Activated T-helper 1 cell treated with anti-CD3 and anti-CD28 coated beads, Interleukin-12 subunit alpha, Interleukin-12 subunit beta, Interleukin-2, Interleukin-4 antibody, amounts not matched to agents 30 ng/mL and 10 ng/mL and 1 ng/mL, durations not matched to agents 14 hours and 24 hours and 36 hours (primary cell): ENCODE results near the gene BDP1. TPM values are rescaled to one million over a fixed set of nuclear protein-coding genes. Genes with fewer than 3 reads are reported as not detected.
"Not testable (repeated sequence)": the region's sequence is repeated elsewhere in the genome, so short reads cannot be mapped to it uniquely, and the experiment has no call there.

ENCODE experiments used
- DNase-seq: peaks from one replicate; pipeline ENCODE4 v3.0.0; 2021; ENCODE audit warnings: low spot score
- H3K27ac Mint-ChIP-seq: one replicate; pipeline ENCODE4 v1.8.0; 2021; ENCODE audit warnings: mild to moderate bottlenecking, mixed read lengths
- H3K27me3 Mint-ChIP-seq: one replicate; pipeline ENCODE4 v1.8.0; 2022; ENCODE audit warnings: mild to moderate bottlenecking, moderate library complexity, mixed read lengths; ENCODE audit not compliant: insufficient read depth
- H3K36me3 Mint-ChIP-seq: one replicate; pipeline ENCODE4 v1.8.0; 2021; ENCODE audit warnings: low read depth, mixed read lengths
- H3K4me1 Mint-ChIP-seq: one replicate; pipeline ENCODE4 v1.8.0; 2021; ENCODE audit warnings: low read depth, mixed read lengths
- H3K4me3 Mint-ChIP-seq: one replicate; pipeline ENCODE4 v1.8.0; 2021; ENCODE audit warnings: mild to moderate bottlenecking, moderate library complexity, mixed read lengths
- H3K9me3 Mint-ChIP-seq: one replicate; pipeline ENCODE4 v1.8.0; 2021; ENCODE audit warnings: mixed read lengths
- intact Hi-C: fragments of 100-400 bp; cut with micrococcal nuclease; formaldehyde crosslinking; loops from one replicate; pipeline ENCODE4 v1.15.1; 2024
- total RNA-seq: library from RNA; stranded (reverse); gene quantifications from 2 replicates; pipeline ENCODE4 v1.2.3, GENCODE V29; 2022

The BDP1 gene
- total RNA-seq, 1 donor from 2014 or later = 41.5 TPM

DNA sequence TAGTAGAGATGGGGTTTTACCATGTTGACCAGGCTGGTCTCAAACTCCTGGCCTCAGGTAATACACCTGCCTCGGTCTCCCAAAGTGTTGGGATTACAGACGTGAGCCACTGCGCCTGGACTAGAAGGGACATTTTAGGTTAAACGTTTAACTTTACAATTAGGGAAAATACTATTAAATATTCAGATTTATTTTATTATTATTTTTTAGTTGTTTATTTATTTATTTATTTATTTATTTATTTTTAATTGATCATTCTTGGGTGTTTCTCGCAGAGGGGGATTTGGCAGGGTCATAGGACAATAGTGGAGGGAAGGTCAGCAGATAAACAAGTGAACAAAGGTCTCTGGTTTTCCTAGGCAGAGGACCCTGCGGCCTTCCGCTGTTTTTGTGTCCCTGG is 95.4 kb downstream of the BDP1 start:
- H3K9me3 Mint-ChIP-seq, H3K27ac Mint-ChIP-seq, H3K4me3 Mint-ChIP-seq, H3K4me1 Mint-ChIP-seq, intact Hi-C loops, H3K27me3 Mint-ChIP-seq, DNase-seq: not testable (repeated sequence)
- H3K36me3 Mint-ChIP-seq = peaks cover 56% of the 10 kb centered on the region

DNA sequence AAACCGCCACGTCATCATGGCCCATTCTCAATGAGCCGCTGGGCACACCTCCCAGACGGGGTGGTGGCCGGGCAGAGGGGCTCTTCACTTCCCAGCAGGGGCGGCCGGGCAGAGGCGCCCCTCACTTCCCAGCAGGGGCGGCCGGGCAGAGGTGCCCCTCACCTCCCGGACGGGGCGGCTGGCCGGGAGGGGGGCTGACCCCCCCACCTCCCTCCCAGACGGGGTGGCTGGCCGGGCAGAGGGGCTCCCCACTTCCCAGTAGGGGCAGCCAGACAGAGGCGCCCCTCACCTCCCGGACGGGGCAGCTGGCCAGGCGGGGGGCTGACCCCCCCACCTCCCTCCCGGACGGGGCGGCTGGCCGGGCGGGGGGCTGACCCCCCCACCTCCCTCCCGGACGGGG is 96.1 kb downstream of the BDP1 start:
- DNase-seq, H3K4me1 Mint-ChIP-seq, H3K27me3 Mint-ChIP-seq, H3K27ac Mint-ChIP-seq, H3K4me3 Mint-ChIP-seq, intact Hi-C loops, H3K9me3 Mint-ChIP-seq: not testable (repeated sequence)
- H3K36me3 Mint-ChIP-seq = peaks cover 56% of the 10 kb centered on the region

DNA sequence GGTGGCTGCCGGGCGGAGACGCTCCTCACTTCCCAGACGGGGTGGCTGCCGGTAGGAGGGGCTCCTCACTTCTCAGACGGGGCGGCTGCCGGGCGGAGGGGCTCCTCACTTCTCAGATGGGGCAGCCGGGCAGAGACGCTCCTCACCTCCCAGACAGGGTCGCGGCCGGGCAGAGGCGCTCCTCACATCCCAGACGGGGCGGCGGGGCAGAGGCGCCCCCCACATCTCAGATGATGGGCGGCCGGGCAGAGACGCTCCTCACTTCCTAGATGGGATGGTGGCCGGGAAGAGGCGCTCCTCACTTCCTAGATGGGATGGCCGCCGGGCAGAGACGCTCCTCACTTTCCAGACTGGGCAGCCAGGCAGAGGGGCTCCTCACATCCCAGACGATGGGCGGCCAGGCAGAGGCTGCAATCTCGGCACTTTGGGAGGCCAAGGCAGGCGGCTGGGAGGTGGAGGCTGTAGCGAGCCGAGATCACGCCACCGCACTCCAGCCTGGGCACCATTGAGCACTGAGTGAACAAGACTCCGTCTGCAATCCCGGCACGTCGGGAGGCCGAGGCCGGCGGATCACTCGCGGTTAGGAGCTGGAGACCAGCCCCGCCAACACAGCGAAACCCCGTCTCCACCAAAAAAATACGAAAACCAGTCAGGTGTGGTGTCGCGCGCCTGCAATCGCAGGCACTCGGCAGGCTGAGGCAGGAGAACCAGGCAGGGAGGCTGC is 96.7 kb downstream of the BDP1 start:
- H3K4me3 Mint-ChIP-seq, H3K9me3 Mint-ChIP-seq, intact Hi-C loops, H3K4me1 Mint-ChIP-seq, H3K27me3 Mint-ChIP-seq, H3K27ac Mint-ChIP-seq, DNase-seq: not testable (repeated sequence)
- peaks cover 56% of the 10 kb centered on the region for H3K36me3 Mint-ChIP-seq

DNA sequence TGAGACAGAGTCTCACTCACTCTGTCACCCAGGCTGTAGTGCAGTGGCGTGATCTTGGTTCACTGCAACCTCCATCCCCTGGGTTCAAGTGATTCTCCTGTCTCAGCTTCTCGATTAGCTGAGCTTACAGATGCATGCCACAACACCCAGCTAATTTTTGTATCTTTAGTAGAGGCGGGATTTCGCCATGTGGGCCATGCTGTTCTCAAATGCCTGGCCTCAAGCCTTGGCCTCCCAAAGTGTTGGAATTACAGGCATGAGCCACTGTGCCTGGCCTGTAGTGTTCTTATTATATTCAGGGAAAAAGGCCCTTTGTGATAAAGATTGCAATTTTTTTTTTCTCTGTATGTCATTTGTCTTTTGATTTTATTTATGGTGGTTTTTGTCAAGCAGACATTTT is 107.7 kb downstream of the BDP1 start:
- Mint-ChIP-seq H3K27ac (no peak overlapping the region), H3K27me3 (no peaks in the 10 kb centered on the region), H3K4me1 (no peaks in the 10 kb centered on the region), H3K9me3 (no peaks in the 10 kb centered on the region), H3K36me3 (peaks cover 27% of the 10 kb centered on the region), H3K4me3 (no peak overlapping the region)
- intact Hi-C loops = no loop called here
- no peak for DNase-seq

DNA sequence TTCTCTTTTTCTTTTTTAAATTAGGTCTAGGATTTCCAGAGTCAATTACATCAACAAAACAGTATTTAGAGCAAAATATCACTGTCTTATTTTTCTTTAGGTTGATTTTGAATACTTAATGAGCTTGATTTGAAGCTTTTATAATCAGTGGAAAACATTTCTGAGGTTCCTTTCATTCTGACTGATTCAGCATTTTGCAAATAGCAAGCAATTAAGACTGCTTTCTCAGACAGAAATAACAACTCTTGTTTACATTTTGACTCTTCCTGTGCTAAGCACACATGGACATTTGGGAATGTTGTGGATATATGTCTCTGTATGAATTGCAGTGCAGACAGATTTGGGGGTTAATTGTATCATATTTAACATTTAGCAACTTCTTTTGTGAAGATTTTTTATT is 109.4 kb downstream of the BDP1 start:
- peaks cover 28% of the 10 kb centered on the region for H3K36me3 Mint-ChIP-seq
- intact Hi-C loops = no loop called here
- no peak overlapping the region for H3K27ac Mint-ChIP-seq
- no peak for DNase-seq
- no peaks in the 10 kb centered on the region for H3K9me3 Mint-ChIP-seq
- no peak overlapping the region for H3K4me3 Mint-ChIP-seq
- no peaks in the 10 kb centered on the region for H3K4me1 Mint-ChIP-seq
- H3K27me3 Mint-ChIP-seq = no peaks in the 10 kb centered on the region

DNA sequence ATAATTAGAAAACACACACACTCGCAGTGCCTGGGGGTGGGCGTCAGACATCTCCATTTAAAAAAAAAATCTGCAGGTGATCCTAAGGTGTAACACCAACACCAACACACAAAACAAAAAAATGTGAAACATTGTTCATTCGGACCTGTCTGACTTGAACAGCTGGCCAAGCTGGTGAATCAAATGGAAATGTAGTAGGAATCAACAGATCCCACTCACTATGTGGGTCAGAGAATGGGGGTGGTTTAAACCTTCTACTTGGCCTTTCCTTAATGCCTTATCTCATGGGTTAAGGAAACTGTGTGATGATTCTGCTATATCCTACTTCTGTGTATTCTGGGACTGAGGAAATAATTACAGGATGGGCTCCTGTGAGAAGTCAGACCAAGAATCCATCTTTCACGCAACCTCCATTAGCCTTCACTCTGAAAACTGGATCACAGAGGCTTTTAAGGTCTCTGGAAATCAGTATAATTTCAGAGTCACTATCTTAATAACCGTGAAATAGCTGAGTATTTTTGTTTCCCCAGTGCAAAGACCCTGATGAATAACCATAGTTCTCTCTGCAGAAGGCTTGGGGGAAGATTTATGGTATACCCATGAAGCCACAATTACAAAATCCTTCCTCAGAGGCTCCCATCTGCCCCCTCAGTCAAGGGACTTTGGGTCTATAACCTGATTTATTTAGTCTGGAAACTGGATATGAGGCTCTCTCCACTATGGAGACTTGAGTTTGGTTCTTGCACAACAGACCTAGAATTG is 114.5 kb downstream of the BDP1 start:
- Mint-ChIP-seq H3K27me3 (no peaks in the 10 kb centered on the region), H3K36me3 (peaks cover 11% of the 10 kb centered on the region), H3K9me3 (no peaks in the 10 kb centered on the region), H3K4me1 (no peaks in the 10 kb centered on the region), H3K27ac (no peak overlapping the region), H3K4me3 (no peak overlapping the region)
- DNase-seq = no peak
- intact Hi-C loops = no loop called here

DNA sequence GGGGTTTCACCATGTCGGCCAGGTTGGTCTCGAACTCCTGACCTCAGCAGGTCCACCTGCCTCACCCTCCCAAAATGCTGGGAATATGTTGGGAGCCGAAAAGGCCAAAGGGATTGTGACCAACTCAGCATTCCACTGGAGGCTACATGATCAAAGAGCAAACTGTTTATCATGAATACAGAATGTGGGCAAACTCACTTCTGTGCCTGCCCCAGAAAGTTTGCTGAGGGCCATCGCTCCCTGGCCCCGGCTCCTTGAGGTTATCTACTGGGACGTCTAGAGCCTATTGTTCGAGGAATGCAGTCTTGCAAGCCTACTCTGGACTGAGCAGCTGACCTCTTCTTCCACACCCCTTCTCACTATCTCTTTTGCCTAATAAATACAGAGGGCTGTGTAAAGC is 116.4 kb downstream of the BDP1 start:
- H3K27ac Mint-ChIP-seq, intact Hi-C loops, H3K4me3 Mint-ChIP-seq, H3K9me3 Mint-ChIP-seq, H3K27me3 Mint-ChIP-seq, H3K4me1 Mint-ChIP-seq, DNase-seq: not testable (repeated sequence)
- peaks cover 11% of the 10 kb centered on the region for H3K36me3 Mint-ChIP-seq

DNA sequence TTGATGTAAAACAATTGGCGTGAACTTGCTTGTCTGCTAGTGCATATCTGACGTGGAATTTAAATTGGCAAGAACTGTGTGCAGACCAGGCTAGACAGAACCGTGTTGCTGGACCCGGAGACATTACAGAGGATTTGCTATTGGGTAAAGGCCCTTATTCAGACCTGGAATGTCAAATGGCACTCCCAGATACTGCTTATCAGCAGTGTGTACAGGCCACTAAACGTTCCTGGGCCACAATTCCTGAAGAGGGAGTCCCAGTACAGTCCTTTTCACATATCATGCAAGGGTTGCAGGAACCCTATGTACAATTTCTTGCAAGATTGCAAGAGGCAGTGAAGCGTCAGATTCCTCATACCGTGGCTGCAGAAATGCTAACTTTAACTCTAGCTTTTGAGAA is 118.1 kb downstream of the BDP1 start:
- DNase-seq = no peak
- intact Hi-C loops = no loop called here
- H3K9me3 Mint-ChIP-seq = no peaks in the 10 kb centered on the region
- H3K4me3 Mint-ChIP-seq = no peak overlapping the region
- no peaks in the 10 kb centered on the region for H3K4me1 Mint-ChIP-seq
- no peak overlapping the region for H3K27ac Mint-ChIP-seq
- no peaks in the 10 kb centered on the region for H3K27me3 Mint-ChIP-seq
- H3K36me3 Mint-ChIP-seq = peaks cover 16% of the 10 kb centered on the region

DNA sequence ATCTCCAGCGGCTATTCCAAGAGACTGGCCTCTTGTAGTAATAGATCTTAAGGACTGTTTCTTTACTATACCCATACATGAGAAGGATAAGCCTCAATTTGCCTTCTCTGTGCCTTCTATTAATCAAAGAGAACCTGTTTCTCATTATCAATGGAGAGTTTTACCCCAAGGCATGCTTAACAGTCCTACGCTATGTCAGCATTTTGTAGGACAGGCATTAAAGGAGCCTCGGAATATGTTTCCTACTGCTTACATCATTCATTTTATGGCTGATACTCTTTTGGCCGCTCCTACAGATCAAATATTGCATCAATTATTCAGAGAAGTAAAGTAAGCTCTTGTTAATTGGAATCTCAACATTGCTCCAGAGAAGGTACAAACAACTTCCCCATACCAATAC is 120.1 kb downstream of the BDP1 start:
- H3K4me3 Mint-ChIP-seq, H3K4me1 Mint-ChIP-seq, intact Hi-C loops, DNase-seq, H3K9me3 Mint-ChIP-seq, H3K27ac Mint-ChIP-seq, H3K27me3 Mint-ChIP-seq: not testable (repeated sequence)
- peaks cover 13% of the 10 kb centered on the region for H3K36me3 Mint-ChIP-seq

DNA sequence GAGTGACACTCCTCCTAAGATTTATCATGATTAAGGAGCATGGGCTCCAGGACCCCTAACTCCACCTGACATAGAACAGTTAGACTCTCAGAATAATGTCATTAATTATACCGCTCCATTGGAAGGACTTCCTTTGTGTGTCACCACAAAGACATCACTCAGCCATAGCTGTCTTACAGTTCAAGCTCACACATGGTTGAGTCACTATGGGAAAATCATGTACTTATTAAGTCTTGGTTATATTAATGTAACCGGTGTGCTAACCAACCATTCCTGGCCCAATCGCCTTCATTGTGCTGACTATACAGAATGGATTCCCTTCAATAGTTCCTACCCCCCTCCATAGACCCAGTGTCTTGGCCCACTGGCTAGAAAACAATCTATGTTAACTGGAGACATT is 120.8 kb downstream of the BDP1 start:
- H3K4me3 Mint-ChIP-seq = no peak overlapping the region
- peaks cover 13% of the 10 kb centered on the region for H3K36me3 Mint-ChIP-seq
- no peak overlapping the region for H3K27ac Mint-ChIP-seq
- H3K27me3 Mint-ChIP-seq = no peaks in the 10 kb centered on the region
- no peaks in the 10 kb centered on the region for H3K9me3 Mint-ChIP-seq
- DNase-seq = no peak
- intact Hi-C loops = no loop called here
- H3K4me1 Mint-ChIP-seq = no peaks in the 10 kb centered on the region

DNA sequence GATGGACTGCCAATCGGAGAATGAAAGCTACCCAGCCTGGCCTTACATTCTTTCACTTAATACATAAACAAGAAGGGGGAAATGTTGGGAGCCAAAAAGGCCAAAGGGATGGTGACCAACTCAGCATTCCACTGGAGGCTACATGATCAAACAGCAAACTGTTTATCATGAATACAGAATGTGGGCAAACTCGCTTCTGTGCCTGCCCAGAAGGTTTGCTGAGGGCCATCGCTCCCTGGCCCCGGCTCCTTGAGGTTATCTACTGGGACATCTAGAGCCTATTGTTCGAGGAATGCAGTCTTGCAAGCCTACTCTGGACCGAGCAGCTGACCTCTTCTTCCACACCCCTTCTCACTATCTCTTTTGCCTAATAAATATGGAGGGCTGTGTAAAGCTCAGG is 122.4 kb downstream of the BDP1 start:
- intact Hi-C loops, H3K4me3 Mint-ChIP-seq, H3K27me3 Mint-ChIP-seq, H3K27ac Mint-ChIP-seq, H3K9me3 Mint-ChIP-seq, DNase-seq, H3K4me1 Mint-ChIP-seq: not testable (repeated sequence)
- H3K36me3 Mint-ChIP-seq = peaks cover 13% of the 10 kb centered on the region

DNA sequence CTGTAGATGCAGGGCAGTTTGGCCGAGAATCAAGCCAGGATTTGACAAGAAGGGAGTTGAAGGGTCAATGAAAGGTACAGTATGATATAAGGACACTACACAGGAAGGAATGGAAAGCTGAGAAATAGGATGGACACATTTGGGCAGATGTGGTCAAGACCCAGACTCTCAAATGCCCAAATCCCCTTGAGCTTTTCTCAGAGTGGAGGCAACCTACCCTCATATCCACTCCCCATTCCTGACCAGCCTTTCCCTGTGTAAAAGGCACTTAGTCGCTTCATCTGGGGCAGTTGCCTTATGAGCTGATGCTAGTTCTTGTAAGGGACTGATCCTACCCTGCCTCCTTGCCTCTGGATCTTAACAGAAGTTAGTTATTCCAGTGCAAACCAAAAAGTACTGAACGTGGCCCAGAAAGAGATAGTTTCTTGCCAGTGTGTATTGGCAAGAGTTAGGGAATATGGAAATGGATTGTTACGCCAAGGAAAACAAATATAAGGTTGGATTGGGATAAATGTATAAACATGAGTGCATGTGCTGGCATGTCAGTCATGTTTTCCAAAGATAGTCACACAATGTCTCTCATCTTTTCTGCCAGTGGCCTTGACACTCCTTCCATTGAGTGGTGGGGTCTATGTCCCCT is 127.6 kb downstream of the BDP1 start:
- Mint-ChIP-seq H3K4me3 (no peak overlapping the region), H3K27me3 (no peaks in the 10 kb centered on the region), H3K4me1 (peaks cover 5% of the 10 kb centered on the region), H3K36me3 (peaks cover 10% of the 10 kb centered on the region), H3K9me3 (no peaks in the 10 kb centered on the region), H3K27ac (no peak overlapping the region)
- intact Hi-C loops = no loop called here
- DNase-seq = no peak
